ENCODE results near the gene DCTN5.

The DCTN5 gene

DNA sequence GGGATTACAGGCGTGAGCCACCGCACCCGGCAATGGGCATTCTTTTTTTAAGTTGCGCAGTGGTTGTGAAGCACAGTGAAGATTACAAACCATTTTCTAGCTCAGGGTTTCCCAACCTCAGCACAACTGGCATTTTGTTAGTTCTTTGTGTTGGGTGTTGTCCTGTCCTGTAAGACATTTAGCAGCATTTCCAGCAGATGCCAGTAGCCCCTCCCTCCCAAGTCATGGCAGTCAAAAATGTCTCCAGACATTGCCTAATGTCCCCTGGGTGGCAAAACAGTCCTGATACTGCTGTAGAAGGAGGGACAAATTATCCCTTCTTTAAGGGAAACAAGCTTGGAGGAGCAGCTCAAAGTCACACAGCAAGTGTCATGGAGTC is 53.0 kb downstream of the DCTN5 start:
- peak overlapping the region in 1 of 2 donors; percentile 54 for H3K4me3 ChIP-seq (ENCODE audit: low read length in 2 of 2)
- peaks cover 9 to 11% of the 10 kb centered on the region in 2 donors for H3K36me3 ChIP-seq (ENCODE audit: control insufficient read depth in 2 of 2, insufficient read depth in 2 of 2, low read length in 2 of 2)
- H3K4me1 ChIP-seq (ENCODE audit: control insufficient read depth, insufficient read depth, low read length), result peaks cover 7% of the 10 kb centered on the region
- H3K9ac ChIP-seq (ENCODE audit: low read length in 2 of 2), result peak overlapping the region in 1 of 2 donors; percentile 29
- H3K27ac ChIP-seq (ENCODE audit: low read length), result no peak overlapping the region
- H3K9me3 ChIP-seq (ENCODE audit: control insufficient read depth in 2 of 2, low read length in 2 of 2), result no peaks in the 10 kb centered on the region
- peaks cover 0 to 2% of the 10 kb centered on the region in 2 donors for H3K27me3 ChIP-seq (ENCODE audit: control insufficient read depth in 1 of 2, insufficient read depth in 2 of 2, low read length in 2 of 2)

DNA sequence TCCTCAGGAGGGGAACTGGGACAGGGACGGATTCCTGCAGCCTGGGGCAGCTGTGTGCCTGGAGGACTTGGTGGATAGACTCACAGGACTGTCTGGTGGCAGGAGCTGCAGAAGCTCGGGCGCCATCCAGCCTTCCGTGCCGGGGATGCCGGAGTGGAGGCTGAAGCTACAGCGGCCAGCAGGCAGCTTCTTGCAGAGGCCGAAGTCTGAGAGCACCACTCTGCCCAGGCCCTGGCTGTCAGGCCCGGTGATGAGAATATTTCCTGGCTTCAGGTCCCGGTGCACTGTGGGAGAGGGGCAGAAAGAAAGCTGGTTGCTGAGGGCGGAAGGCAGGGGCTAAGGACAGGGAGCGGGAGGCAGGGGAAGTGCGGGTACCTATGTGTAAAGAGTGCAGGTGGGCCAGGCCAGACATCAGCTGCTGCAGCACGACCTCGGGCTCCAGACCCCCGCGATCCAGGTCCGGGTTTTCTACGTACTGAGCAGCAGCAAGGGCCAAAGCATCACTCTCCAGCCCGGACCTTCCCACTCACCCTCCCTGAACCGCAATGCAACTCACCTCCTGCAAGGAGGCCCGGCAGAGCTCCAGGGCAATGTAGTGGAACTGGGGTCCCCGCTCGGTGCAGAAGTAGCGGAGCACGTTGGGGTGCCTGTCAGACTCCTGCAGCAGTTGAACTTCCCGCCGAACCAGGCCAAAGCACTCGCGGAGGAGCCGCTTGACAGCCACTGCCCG is 53.5 kb downstream of the DCTN5 start:
- Histone ChIP-seq H3K27ac (ENCODE audit: low read length) (no peak overlapping the region), H3K4me3 (ENCODE audit: low read length in 2 of 2) (peak overlapping the region; percentile 11 to 54), H3K27me3 (ENCODE audit: control insufficient read depth in 1 of 2, insufficient read depth in 2 of 2, low read length in 2 of 2) (peaks cover 0 to 2% of the 10 kb centered on the region in 2 donors), H3K9me3 (ENCODE audit: control insufficient read depth in 2 of 2, low read length in 2 of 2) (no peaks in the 10 kb centered on the region), H3K36me3 (ENCODE audit: control insufficient read depth in 2 of 2, insufficient read depth in 2 of 2, low read length in 2 of 2) (peaks cover 3 to 6% of the 10 kb centered on the region in 2 donors), H3K9ac (ENCODE audit: low read length in 2 of 2) (peak overlapping the region in 1 of 2 donors; percentile 29), H3K4me1 (ENCODE audit: control insufficient read depth, insufficient read depth, low read length) (peaks cover 7% of the 10 kb centered on the region)

DNA sequence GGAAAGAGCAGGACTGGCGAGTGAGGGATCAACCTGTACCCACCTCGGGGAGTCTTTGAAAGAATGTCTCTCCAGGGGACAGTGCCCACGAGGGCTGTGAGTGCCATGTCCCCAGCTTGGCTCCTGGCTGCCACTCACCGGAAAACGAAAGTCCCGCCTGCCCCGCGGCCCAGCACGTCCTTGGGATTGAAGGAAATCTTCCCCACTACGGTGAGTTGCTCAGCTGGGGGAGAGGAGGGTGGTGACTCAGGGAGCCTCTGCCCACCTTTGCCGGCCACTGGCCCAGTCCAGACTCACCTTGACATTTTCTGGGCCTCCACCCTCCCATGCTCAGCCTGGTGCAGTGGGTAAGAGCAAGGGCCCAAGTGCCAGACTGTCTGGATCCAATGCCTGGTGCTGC is 54.5 kb downstream of the DCTN5 start:
- H3K27ac ChIP-seq (ENCODE audit: low read length), result no peak overlapping the region
- no peak overlapping the region for H3K4me3 ChIP-seq (ENCODE audit: low read length in 2 of 2)
- no peaks in the 10 kb centered on the region for H3K9me3 ChIP-seq (ENCODE audit: control insufficient read depth in 2 of 2, low read length in 2 of 2)
- peaks cover 7% of the 10 kb centered on the region for H3K4me1 ChIP-seq (ENCODE audit: control insufficient read depth, insufficient read depth, low read length)
- H3K9ac ChIP-seq (ENCODE audit: low read length in 2 of 2), result no peak overlapping the region
- H3K36me3 ChIP-seq (ENCODE audit: control insufficient read depth in 2 of 2, insufficient read depth in 2 of 2, low read length in 2 of 2), result no peaks in the 10 kb centered on the region
- peaks cover 0 to 5% of the 10 kb centered on the region in 2 donors for H3K27me3 ChIP-seq (ENCODE audit: control insufficient read depth in 1 of 2, insufficient read depth in 2 of 2, low read length in 2 of 2)

DNA sequence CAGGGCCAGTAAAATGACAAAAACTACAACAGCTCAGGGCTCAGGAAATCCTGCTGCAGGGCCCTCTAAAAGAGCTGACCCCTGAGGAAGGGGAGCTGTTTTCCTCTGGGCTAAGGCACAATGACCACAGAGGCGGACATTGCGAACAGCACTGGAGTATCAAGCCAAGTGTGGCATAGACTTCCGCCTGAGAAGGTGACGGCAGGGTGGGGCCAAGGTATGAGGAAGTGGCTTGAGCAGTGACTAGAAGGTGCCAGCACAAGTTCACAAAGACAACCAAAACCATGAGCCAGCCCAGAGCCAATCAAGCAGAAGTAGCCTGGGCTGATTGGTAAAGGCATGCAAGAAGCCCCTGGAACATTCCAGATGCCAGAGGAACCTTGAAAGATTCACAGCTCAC is 57.8 kb downstream of the DCTN5 start:
- Histone ChIP-seq H3K4me3 (ENCODE audit: low read length in 2 of 2) (no peak overlapping the region), H3K9ac (ENCODE audit: low read length in 2 of 2) (no peak overlapping the region), H3K9me3 (ENCODE audit: control insufficient read depth in 2 of 2, low read length in 2 of 2) (peaks cover 0 to 6% of the 10 kb centered on the region in 2 donors), H3K4me1 (ENCODE audit: control insufficient read depth, insufficient read depth, low read length) (peaks cover 7% of the 10 kb centered on the region), H3K36me3 (ENCODE audit: control insufficient read depth in 2 of 2, insufficient read depth in 2 of 2, low read length in 2 of 2) (no peaks in the 10 kb centered on the region), H3K27me3 (ENCODE audit: control insufficient read depth in 1 of 2, insufficient read depth in 2 of 2, low read length in 2 of 2) (peaks cover 0 to 5% of the 10 kb centered on the region in 2 donors), H3K27ac (ENCODE audit: low read length) (no peak overlapping the region)

DNA sequence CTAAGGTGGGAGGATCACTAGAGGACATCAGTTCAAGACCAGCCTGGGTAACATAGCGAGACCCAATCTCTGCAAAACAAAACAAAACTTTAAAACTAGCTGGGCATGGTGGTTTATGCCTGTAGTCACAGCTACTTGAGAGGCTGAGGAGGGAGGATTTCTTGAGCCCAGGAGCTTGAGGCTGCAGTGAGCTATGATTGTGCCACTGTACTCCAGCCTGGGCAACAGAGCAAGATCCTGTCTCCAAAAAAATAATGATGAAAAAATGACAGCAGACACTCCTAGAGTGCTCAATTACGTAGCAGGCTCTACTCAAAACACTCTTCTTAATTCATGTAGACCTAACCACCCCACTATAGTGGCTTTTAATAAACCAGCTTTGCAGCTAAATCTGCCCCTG is 58.8 kb downstream of the DCTN5 start:
- no peak overlapping the region for H3K9ac ChIP-seq (ENCODE audit: low read length in 2 of 2)
- H3K4me3 ChIP-seq (ENCODE audit: low read length in 2 of 2), result no peak overlapping the region
- H3K36me3 ChIP-seq (ENCODE audit: control insufficient read depth in 2 of 2, insufficient read depth in 2 of 2, low read length in 2 of 2), result no peaks in the 10 kb centered on the region
- no peak overlapping the region for H3K27ac ChIP-seq (ENCODE audit: low read length)
- H3K4me1 ChIP-seq (ENCODE audit: control insufficient read depth, insufficient read depth, low read length), result peaks cover under 1% of the 10 kb centered on the region
- peaks cover 0 to 7% of the 10 kb centered on the region in 2 donors for H3K27me3 ChIP-seq (ENCODE audit: control insufficient read depth in 1 of 2, insufficient read depth in 2 of 2, low read length in 2 of 2)
- peaks cover 0 to 6% of the 10 kb centered on the region in 2 donors for H3K9me3 ChIP-seq (ENCODE audit: control insufficient read depth in 2 of 2, low read length in 2 of 2)

DNA sequence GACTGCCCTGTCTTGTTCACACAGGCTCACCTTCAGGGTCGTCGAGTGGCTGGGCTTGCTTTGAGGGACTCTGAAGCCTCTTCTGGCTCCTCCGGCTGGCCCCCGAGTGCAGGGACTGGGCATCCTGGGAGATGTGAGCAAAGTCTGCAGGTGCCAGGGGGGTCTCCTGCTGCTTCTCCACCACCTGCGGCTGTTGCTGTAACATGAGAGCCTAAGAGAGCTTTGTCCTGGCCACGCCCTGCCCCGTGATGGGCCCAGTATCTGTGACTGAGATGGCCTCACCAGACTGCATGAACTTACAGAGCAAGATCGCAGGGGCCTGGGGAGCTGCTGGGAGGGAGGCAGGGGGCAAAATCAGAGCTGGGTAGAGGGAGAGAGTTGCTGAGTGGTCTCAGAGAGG is 59.2 kb downstream of the DCTN5 start:
- no peaks in the 10 kb centered on the region for H3K36me3 ChIP-seq (ENCODE audit: control insufficient read depth in 2 of 2, insufficient read depth in 2 of 2, low read length in 2 of 2)
- H3K27ac ChIP-seq (ENCODE audit: low read length), result no peak overlapping the region
- no peaks in the 10 kb centered on the region for H3K4me1 ChIP-seq (ENCODE audit: control insufficient read depth, insufficient read depth, low read length)

DNA sequence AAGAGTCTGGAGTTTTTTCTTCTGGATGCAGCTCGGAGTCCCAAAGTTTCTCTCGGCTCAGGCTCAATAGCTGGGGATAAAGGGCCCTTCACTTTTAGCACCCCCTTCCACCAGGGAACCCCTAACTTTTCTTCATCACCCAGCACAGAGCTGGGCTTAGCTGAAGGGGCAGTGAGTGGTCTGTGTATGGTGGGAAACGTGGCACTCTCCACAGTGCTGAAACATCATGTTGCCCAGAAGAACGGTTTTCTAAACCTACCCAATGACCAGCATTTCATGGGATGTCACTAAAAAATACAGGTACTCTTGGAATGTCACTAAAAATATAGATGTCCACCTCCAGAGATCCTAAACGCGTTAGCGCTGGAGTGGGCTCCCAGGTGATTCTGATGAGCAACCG is 59.8 kb downstream of the DCTN5 start:
- Histone ChIP-seq H3K9ac (ENCODE audit: low read length in 2 of 2) (no peak overlapping the region), H3K4me3 (ENCODE audit: low read length in 2 of 2) (no peak overlapping the region), H3K27ac (ENCODE audit: low read length) (no peak overlapping the region), H3K4me1 (ENCODE audit: control insufficient read depth, insufficient read depth, low read length) (no peaks in the 10 kb centered on the region), H3K27me3 (ENCODE audit: control insufficient read depth in 1 of 2, insufficient read depth in 2 of 2, low read length in 2 of 2) (peaks cover 0 to 7% of the 10 kb centered on the region in 2 donors), H3K36me3 (ENCODE audit: control insufficient read depth in 2 of 2, insufficient read depth in 2 of 2, low read length in 2 of 2) (no peaks in the 10 kb centered on the region), H3K9me3 (ENCODE audit: control insufficient read depth in 2 of 2, low read length in 2 of 2) (peaks cover 0 to 8% of the 10 kb centered on the region in 2 donors)

More for the DNA sequence above, 59.2 kb downstream of the DCTN5 start:
- Histone ChIP-seq H3K4me3 (ENCODE audit: low read length in 2 of 2) (no peak overlapping the region), H3K9me3 (ENCODE audit: control insufficient read depth in 2 of 2, low read length in 2 of 2) (peaks cover 0 to 6% of the 10 kb centered on the region in 2 donors), H3K27me3 (ENCODE audit: control insufficient read depth in 1 of 2, insufficient read depth in 2 of 2, low read length in 2 of 2) (peaks cover 0 to 7% of the 10 kb centered on the region in 2 donors), H3K9ac (ENCODE audit: low read length in 2 of 2) (no peak overlapping the region)

DNA sequence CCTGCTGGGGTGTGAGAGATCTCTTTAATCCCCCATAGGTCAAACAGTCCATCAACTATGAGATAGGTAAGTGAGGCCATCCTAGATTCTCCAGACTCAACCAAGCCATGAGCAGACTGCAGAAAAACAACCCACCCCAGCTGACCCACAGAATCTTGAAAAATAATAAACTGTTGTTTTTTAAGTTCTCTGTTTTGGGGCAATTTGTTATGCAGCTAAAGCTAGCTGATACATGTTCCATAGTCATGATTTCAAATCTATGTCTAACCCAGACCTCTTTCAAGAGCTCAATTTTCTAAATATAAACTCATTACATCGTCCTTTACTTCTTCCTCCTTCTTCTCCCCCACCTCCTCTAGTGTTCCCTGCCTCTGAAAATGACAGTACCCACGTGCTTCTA is 61.7 kb downstream of the DCTN5 start:
- Histone ChIP-seq H3K27me3 (ENCODE audit: control insufficient read depth in 1 of 2, insufficient read depth in 2 of 2, low read length in 2 of 2) (peaks cover 0 to 9% of the 10 kb centered on the region in 2 donors), H3K36me3 (ENCODE audit: control insufficient read depth in 2 of 2, insufficient read depth in 2 of 2, low read length in 2 of 2) (no peaks in the 10 kb centered on the region), H3K9me3 (ENCODE audit: control insufficient read depth in 2 of 2, low read length in 2 of 2) (peaks cover 0 to 8% of the 10 kb centered on the region in 2 donors), H3K27ac (ENCODE audit: low read length) (no peak overlapping the region), H3K4me3 (ENCODE audit: low read length in 2 of 2) (no peak overlapping the region), H3K9ac (ENCODE audit: low read length in 2 of 2) (no peak overlapping the region), H3K4me1 (ENCODE audit: control insufficient read depth, insufficient read depth, low read length) (no peaks in the 10 kb centered on the region)

DNA sequence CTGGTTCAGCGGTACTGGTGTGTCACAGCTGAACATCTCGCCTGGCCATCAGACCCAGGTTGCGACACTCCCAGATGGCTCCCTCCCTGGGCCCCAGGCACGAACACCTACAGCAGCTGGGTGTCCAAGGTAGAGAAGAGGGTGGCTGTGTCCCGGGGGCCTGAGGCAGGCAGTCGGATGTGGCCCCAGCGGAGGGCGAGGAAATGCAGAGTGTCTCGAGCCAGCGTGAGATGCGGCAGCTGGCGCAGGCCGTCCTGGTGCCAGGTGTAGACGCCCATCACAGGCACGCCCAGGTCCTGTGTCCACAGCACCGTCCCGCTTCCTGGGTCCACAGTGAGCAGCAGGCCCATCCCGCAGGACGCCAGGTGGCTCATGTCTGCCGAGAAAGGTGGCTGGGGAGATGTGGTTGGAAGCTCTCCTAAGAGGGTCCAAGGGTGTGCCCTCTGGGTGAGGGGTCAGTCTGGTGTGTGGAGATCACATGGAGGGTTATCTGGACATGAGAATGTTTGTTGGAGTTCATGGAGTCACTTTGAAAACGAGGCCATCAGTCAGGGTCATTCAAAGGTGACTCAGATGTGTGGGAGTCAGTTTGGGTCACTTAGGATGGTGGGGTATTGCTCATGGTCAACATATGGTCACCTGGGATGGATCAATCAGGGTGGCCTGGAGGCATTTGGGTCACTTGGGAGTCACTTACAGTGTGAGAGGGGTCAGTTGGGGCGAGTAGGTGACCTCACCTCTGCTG is 63.7 kb downstream of the DCTN5 start:
- no peak overlapping the region for H3K9ac ChIP-seq (ENCODE audit: low read length in 2 of 2)
- no peaks in the 10 kb centered on the region for H3K36me3 ChIP-seq (ENCODE audit: control insufficient read depth in 2 of 2, insufficient read depth in 2 of 2, low read length in 2 of 2)
- H3K27ac ChIP-seq (ENCODE audit: low read length), result no peak overlapping the region
- peaks cover 0 to 7% of the 10 kb centered on the region in 2 donors for H3K27me3 ChIP-seq (ENCODE audit: control insufficient read depth in 1 of 2, insufficient read depth in 2 of 2, low read length in 2 of 2)
- H3K9me3 ChIP-seq (ENCODE audit: control insufficient read depth in 2 of 2, low read length in 2 of 2), result peaks cover 10 to 20% of the 10 kb centered on the region in 2 donors
- no peak overlapping the region for H3K4me3 ChIP-seq (ENCODE audit: low read length in 2 of 2)
- no peaks in the 10 kb centered on the region for H3K4me1 ChIP-seq (ENCODE audit: control insufficient read depth, insufficient read depth, low read length)

DNA sequence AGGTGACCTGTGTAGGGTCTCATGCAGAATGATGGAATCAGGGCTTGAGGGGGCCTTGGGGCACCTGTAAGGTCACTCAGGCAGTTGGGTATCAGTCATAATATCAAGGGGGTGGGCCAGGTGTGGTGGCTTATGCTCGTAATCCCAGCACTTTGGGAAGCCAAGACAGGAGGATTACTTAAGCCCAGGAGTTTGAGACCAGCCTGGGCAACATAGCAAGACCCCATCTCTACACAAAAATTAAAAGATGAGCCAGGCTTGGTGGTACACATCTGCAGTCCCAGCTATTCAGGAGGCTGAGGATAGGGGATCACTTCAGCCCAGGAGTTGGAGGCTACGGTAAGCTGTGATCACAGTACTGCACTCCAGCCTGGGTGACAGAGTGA is 64.2 kb downstream of the DCTN5 start:
- no peaks in the 10 kb centered on the region for H3K4me1 ChIP-seq (ENCODE audit: control insufficient read depth, insufficient read depth, low read length)
- no peak overlapping the region for H3K9ac ChIP-seq (ENCODE audit: low read length in 2 of 2)
- no peak overlapping the region for H3K27ac ChIP-seq (ENCODE audit: low read length)
- H3K27me3 ChIP-seq (ENCODE audit: control insufficient read depth in 1 of 2, insufficient read depth in 2 of 2, low read length in 2 of 2), result peaks cover 0 to 6% of the 10 kb centered on the region in 2 donors
- H3K4me3 ChIP-seq (ENCODE audit: low read length in 2 of 2), result no peak overlapping the region
- peaks cover 16 to 24% of the 10 kb centered on the region in 2 donors for H3K9me3 ChIP-seq (ENCODE audit: control insufficient read depth in 2 of 2, low read length in 2 of 2)
- no peaks in the 10 kb centered on the region for H3K36me3 ChIP-seq (ENCODE audit: control insufficient read depth in 2 of 2, insufficient read depth in 2 of 2, low read length in 2 of 2)

DNA sequence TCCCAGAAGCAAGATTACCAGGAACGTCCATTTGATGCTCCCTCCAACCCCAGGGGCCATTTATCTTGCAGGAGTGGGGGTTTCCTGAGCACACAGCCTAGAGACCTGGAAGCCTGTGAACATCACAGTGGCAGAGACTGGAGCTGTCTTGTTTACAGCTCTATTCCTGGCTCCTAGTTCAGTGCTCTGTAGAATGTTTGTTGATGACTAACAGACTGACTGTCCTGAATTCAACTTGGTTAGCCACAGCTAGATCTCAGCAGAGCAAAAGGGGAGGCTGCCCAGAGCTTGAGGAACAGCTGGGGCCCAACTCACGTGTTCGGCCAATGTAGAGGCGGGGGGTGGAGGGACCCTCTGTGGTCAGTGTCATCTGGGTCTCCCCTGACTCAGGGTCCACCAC is 65.2 kb downstream of the DCTN5 start:
- H3K36me3 ChIP-seq (ENCODE audit: control insufficient read depth in 2 of 2, insufficient read depth in 2 of 2, low read length in 2 of 2), result no peaks in the 10 kb centered on the region

More for the DNA sequence above, 65.2 kb downstream of the DCTN5 start:
- Histone ChIP-seq H3K4me3 (ENCODE audit: low read length in 2 of 2) (no peak overlapping the region), H3K9me3 (ENCODE audit: control insufficient read depth in 2 of 2, low read length in 2 of 2) (peaks cover 18 to 30% of the 10 kb centered on the region in 2 donors), H3K27me3 (ENCODE audit: control insufficient read depth in 1 of 2, insufficient read depth in 2 of 2, low read length in 2 of 2) (peaks cover 2 to 4% of the 10 kb centered on the region in 2 donors), H3K27ac (ENCODE audit: low read length) (no peak overlapping the region), H3K4me1 (ENCODE audit: control insufficient read depth, insufficient read depth, low read length) (no peaks in the 10 kb centered on the region), H3K9ac (ENCODE audit: low read length in 2 of 2) (no peak overlapping the region)

Data from stomach smooth muscle (tissue), 2 donors.